ENCODE results near the gene FAM177B. TPM values are rescaled to one million over a fixed set of nuclear protein-coding genes. Genes with fewer than 3 reads are reported as not detected.
A peak's percentile ranks its signal among the peaks of the same experiment; 100 is the strongest.

FAM177B gene
- total RNA-seq, 6 donors from 2014 or later = 0.46 to 0.79 (median 0.64) TPM; not detected in 3

GRCh38 chr1:222716393-222716792 lies 20.6 kb upstream of the FAM177B start:
- H3K27me3 ChIP-seq = no peaks in the 10 kb centered on the region
- ATAC-seq (ENCODE audit: low FRiP score in 2 of 2) (no peak), DNase-seq (no peak)
- peaks cover 5 to 15% (median 9%) of the 10 kb centered on the region in 4 donors for H3K4me1 ChIP-seq
- H3K36me3 ChIP-seq = peaks cover 21 to 66% (median 36%) of the 10 kb centered on the region in 4 donors
- H3K27ac ChIP-seq = no peak overlapping the region
- H3K9me3 ChIP-seq = peaks cover 0 to 2% (median 0%) of the 10 kb centered on the region in 4 donors
- H3K4me3 ChIP-seq = no peak overlapping the region
- TF ChIP-seq EP300 (IDR thresholded peaks at IDR 0.05) = no peak
- no peak for TF ChIP-seq POLR2A (IDR thresholded peaks at IDR 0.05)
- TF ChIP-seq, protein P1, sequence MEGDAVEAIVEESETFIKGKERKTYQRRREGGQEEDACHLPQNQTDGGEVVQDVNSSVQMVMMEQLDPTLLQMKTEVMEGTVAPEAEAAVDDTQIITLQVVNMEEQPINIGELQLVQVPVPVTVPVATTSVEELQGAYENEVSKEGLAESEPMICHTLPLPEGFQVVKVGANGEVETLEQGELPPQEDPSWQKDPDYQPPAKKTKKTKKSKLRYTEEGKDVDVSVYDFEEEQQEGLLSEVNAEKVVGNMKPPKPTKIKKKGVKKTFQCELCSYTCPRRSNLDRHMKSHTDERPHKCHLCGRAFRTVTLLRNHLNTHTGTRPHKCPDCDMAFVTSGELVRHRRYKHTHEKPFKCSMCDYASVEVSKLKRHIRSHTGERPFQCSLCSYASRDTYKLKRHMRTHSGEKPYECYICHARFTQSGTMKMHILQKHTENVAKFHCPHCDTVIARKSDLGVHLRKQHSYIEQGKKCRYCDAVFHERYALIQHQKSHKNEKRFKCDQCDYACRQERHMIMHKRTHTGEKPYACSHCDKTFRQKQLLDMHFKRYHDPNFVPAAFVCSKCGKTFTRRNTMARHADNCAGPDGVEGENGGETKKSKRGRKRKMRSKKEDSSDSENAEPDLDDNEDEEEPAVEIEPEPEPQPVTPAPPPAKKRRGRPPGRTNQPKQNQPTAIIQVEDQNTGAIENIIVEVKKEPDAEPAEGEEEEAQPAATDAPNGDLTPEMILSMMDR (IDR thresholded peaks at IDR 0.05) = no peak
- no peak for TF ChIP-seq POLR2AphosphoS5 (IDR thresholded peaks at IDR 0.05)
- WGBS, 2 donors = 98 to 100% methylated on average over 2 of the region's 2 CpGs

GRCh38 chr1:222728746-222729145 lies 8.3 kb upstream of the FAM177B start:
- H3K4me1 ChIP-seq = no peaks in the 10 kb centered on the region
- no peak for DNase-seq
- H3K9me3 ChIP-seq = no peaks in the 10 kb centered on the region
- ATAC-seq (ENCODE audit: low FRiP score in 2 of 2) = no peak
- no peak overlapping the region for H3K27ac ChIP-seq
- TF ChIP-seq, protein P1 (IDR thresholded peaks at IDR 0.05) = no peak
- TF ChIP-seq POLR2AphosphoS5 (IDR thresholded peaks at IDR 0.05) = no peak
- no peak for TF ChIP-seq EP300 (IDR thresholded peaks at IDR 0.05)
- no peak for TF ChIP-seq POLR2A (IDR thresholded peaks at IDR 0.05)
- no peaks in the 10 kb centered on the region for H3K27me3 ChIP-seq
- peaks cover 51 to 100% (median 85%) of the 10 kb centered on the region in 4 donors for H3K36me3 ChIP-seq
- no peak overlapping the region for H3K4me3 ChIP-seq
- 87 to 90% methylated on average over 1 of the region's 1 CpG for WGBS, 2 donors

GRCh38 chr1:222730866-222731265 lies 6.1 kb upstream of the FAM177B start:
- Histone ChIP-seq H3K36me3 (peaks cover 55 to 100% (median 78%) of the 10 kb centered on the region in 4 donors), H3K4me1 (no peaks in the 10 kb centered on the region), H3K4me3 (no peak overlapping the region), H3K27ac (no peak overlapping the region), H3K27me3 (no peaks in the 10 kb centered on the region), H3K9me3 (no peaks in the 10 kb centered on the region)
- no peak for TF ChIP-seq EP300 (IDR thresholded peaks at IDR 0.05)
- no peak for TF ChIP-seq POLR2A (IDR thresholded peaks at IDR 0.05)
- TF ChIP-seq, protein P1 (IDR thresholded peaks at IDR 0.05) = no peak
- TF ChIP-seq POLR2AphosphoS5 (IDR thresholded peaks at IDR 0.05) = no peak
- DNase-seq (no peak), ATAC-seq (ENCODE audit: low FRiP score in 2 of 2) (no peak)
- 74 to 88% methylated on average over 1 of the region's 1 CpG for whole genome bisulfite sequencing, 2 donors

DNA sequence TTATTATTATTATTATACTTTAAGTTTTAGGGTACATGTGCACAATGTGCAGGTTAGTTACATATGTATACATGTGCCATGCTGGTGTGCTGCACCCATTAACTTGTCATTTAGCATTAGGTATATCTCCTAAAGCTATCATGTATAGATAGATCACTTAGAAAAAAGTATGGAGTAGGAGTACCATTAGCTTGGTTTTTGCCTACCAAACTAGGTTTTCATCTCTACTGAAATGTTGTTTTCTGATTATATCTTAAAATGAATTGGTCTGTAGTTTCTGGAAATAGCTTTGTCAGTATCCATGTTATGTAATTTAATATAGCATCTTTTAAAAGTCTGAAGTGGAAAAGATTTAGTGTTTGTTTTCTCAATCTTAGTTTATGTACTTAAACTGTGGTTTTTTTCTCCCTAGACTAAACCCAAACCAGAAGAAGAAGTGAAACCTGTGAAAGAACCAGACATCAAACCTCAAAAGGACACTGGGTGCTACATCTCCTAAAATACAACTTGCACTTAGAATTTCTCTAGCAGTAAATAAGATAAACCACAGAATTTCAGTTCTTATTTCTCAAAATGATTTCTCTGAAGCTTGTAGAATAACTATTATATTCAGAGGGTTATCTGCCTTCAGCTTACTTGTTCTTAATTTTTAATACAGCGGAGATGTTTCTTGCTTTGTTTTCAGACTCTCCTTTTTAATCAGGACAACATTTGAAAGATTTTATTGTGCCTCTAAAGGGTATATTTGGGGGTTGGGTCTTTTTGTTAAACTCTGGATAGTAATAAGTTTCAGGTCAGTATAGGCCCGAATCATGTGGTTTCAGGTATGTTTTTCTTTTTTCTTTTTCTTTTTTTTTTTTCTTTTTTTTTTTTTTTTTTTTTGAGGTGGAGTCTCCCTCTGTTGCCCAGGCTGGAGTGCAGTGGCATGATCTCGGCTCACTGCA lies 4.5 kb upstream of the FAM177B start:
- no peak overlapping the region for H3K4me3 ChIP-seq
- H3K9me3 ChIP-seq = no peaks in the 10 kb centered on the region
- TF ChIP-seq POLR2AphosphoS5 (IDR thresholded peaks at IDR 0.05) (no peak), EP300 (IDR thresholded peaks at IDR 0.05) (no peak)
- H3K4me1 ChIP-seq = no peaks in the 10 kb centered on the region
- 86 to 88% methylated on average over 3 of the region's 3 CpGs for WGBS, 2 donors
- DNase-seq = no peak
- ATAC-seq (ENCODE audit: low FRiP score in 2 of 2) = peak in 1 of 2 donors; percentile 49
- H3K27ac ChIP-seq = no peak overlapping the region
- H3K36me3 ChIP-seq = peaks cover 48 to 94% (median 63%) of the 10 kb centered on the region in 4 donors
- no peaks in the 10 kb centered on the region for H3K27me3 ChIP-seq

DNA sequence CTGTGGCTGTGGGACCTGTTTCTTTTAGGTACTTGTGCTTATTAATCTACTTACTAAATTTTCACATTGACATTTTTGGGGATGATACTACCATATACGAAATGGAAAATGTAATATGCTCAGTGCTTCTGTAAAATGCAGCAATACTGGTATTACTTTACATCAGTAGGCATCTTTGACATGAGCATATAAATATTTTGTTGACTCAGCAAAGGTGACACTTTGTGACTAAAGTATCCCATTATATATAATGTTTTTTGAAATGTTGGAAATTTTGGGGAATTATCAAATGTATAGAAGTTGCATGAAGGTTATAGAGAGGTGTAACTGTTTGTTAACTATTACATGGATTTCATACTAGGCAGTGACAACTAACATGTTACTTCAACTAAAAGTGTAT lies 2.3 kb upstream of the FAM177B start:
- no peak overlapping the region for H3K4me3 ChIP-seq
- ATAC-seq (ENCODE audit: low FRiP score in 2 of 2) (no peak), DNase-seq (no peak)
- no peaks in the 10 kb centered on the region for H3K4me1 ChIP-seq
- no peaks in the 10 kb centered on the region for H3K9me3 ChIP-seq
- WGBS, 2 donors = 85 to 91% methylated on average over 1 of the region's 1 CpG
- no peak overlapping the region for H3K27ac ChIP-seq
- TF ChIP-seq POLR2A (IDR thresholded peaks at IDR 0.05) = no peak
- TF ChIP-seq EP300 (IDR thresholded peaks at IDR 0.05) = no peak
- TF ChIP-seq POLR2AphosphoS5 (IDR thresholded peaks at IDR 0.05) = no peak
- TF ChIP-seq, protein P1 (IDR thresholded peaks at IDR 0.05) = no peak
- H3K36me3 ChIP-seq = peaks cover 26 to 71% (median 43%) of the 10 kb centered on the region in 4 donors
- H3K27me3 ChIP-seq = no peaks in the 10 kb centered on the region

Data from upper lobe of left lung (tissue), 6 donors.